Measurements from ENCODE around the gene CD6.

The CD6 gene

GRCh38 chr11:60929764-60930163, 41.7 kb upstream of the CD6 start:
- no peak overlapping the region for H3K4me3 ChIP-seq (replicated peaks; ENCODE audit: low read depth, low read length)
- DNase-seq (ENCODE audit: extremely low read depth, low read depth), result no peak
- TF ChIP-seq CTCF (IDR thresholded peaks at IDR 0.05; ENCODE audit: low read depth, low read length, missing control alignments), result no peak

- DNase-seq (ENCODE audit: extremely low read depth, low read depth), result no peak
- H3K4me3 ChIP-seq (replicated peaks; ENCODE audit: low read depth, low read length), result no peak overlapping the region
- no peak for TF ChIP-seq CTCF (IDR thresholded peaks at IDR 0.05; ENCODE audit: low read depth, low read length, missing control alignments)
Measured at GRCh38 chr11:60930394-60930793, 41.1 kb upstream of the CD6 start.

GRCh38 chr11:60931917-60932316, 39.6 kb upstream of the CD6 start:
- DNase-seq (ENCODE audit: extremely low read depth, low read depth), result no peak
- no peak overlapping the region for H3K4me3 ChIP-seq (replicated peaks; ENCODE audit: low read depth, low read length)
- no peak for TF ChIP-seq CTCF (IDR thresholded peaks at IDR 0.05; ENCODE audit: low read depth, low read length, missing control alignments)

- no peak overlapping the region for H3K4me3 ChIP-seq (replicated peaks; ENCODE audit: low read depth, low read length)
- DNase-seq (ENCODE audit: extremely low read depth, low read depth), result no peak
- no peak for TF ChIP-seq CTCF (IDR thresholded peaks at IDR 0.05; ENCODE audit: low read depth, low read length, missing control alignments)
Measured at GRCh38 chr11:60932605-60933356, 38.7 kb upstream of the CD6 start.

- DNase-seq (ENCODE audit: extremely low read depth, low read depth), result no peak
- no peak for TF ChIP-seq CTCF (IDR thresholded peaks at IDR 0.05; ENCODE audit: low read depth, low read length, missing control alignments)
Measured at GRCh38 chr11:60933416-60934123, 37.9 kb upstream of the CD6 start.

GRCh38 chr11:60934124-60934789, 37.2 kb upstream of the CD6 start:
- no peak for TF ChIP-seq CTCF (IDR thresholded peaks at IDR 0.05; ENCODE audit: low read depth, low read length, missing control alignments)
- no peak overlapping the region for H3K4me3 ChIP-seq (replicated peaks; ENCODE audit: low read depth, low read length)
- no peak for DNase-seq (ENCODE audit: extremely low read depth, low read depth)

More at GRCh38 chr11:60933416-60934123, 37.9 kb upstream of the CD6 start:
- no peak overlapping the region for H3K4me3 ChIP-seq (replicated peaks; ENCODE audit: low read depth, low read length)
